Pancreas (tissue), 10 donors: ENCODE measurements around the gene CFAP77. TPM values are rescaled to one million over a fixed set of nuclear protein-coding genes. Genes with fewer than 3 reads are reported as not detected.

ENCODE experiments used
- ATAC-seq, 4 donors: fragments of 200-7000 bp; cut with Tn5 transposase; one replicate each; pipeline versions ENCODE4 v1.8.0 to v1.9.1; 2020; ENCODE audit warnings: mild to moderate bottlenecking in 4 of 4, moderate library complexity in 4 of 4
- DNase-seq, 6 donors: peaks; one replicate each; pipeline ENCODE4 v3.0.0-alpha.2; 2020
- FAIRE-seq: peaks from 2 replicates; lab custom pipeline; 2012; peaks lifted over from hg19 to GRCh38; lab: Jason Lieb, UNC
- H3K27ac ChIP-seq, 4 donors: fragments of 200-600 bp; sonication (generic); 1 replicate in 3 of 4; 2 replicates in 1 of 4; pipeline versions ENCODE4 v1.5.0 to v1.8.0; 2020
- H3K27me3 ChIP-seq, 4 donors: fragments of 200-600 bp; one replicate each; pipeline ENCODE4 v1.8.0; 2021
- H3K36me3 ChIP-seq, 3 donors: fragments of 200-600 bp; sonication (generic) in 1 of 3; one replicate each; pipeline versions ENCODE4 v1.5.0 to v1.8.0; 2020 to 2021
- H3K4me1 ChIP-seq, 3 donors: fragments of 200-600 bp; one replicate each; pipeline ENCODE4 v1.8.0; 2021
- H3K4me3 ChIP-seq, 4 donors: fragments of 200-600 bp; sonication (generic) in 2 of 4; one replicate each; pipeline versions ENCODE4 v1.5.0 to v1.8.0; 2020 to 2021
- H3K9me3 ChIP-seq, 4 donors: fragments of 200-600 bp; one replicate each; pipeline ENCODE4 v1.8.0; 2021
- WGBS, 2 donors: extraction: QIAGEN DNeasy Blood & Tissue Kit; methylation state at CpG; one replicate each; pipeline ENCODE4 v1.1.7; 2013; 5-methylcytosine and 5-hydroxymethylcytosine counted together
- intact Hi-C, 3 donors: fragments of 100-400 bp; cut with DNase I; formaldehyde crosslinking; loops; one replicate each; pipeline versions ENCODE4 v1.11.1 to v1.14.2; 2022
- polyA plus RNA-seq, 2 donors: library from polyadenylated mRNA; stranded (reverse); fragments of 200-250 nt; gene quantifications; one replicate each; pipeline ENCODE4 v1.2.3, GENCODE V29; 2013
- total RNA-seq, 6 donors: library from RNA; stranded (reverse); fragmentation: NEBNext Ultra II Directional in 4 of 6; extraction: Animal tissue kit (Norgen Biotek cat#: 25700) in 4 of 6; gene quantifications; one replicate each; pipeline versions ENCODE4 v1.2.1 to v1.2.4, GENCODE V29; 2021 to 2023
- TF ChIP-seq, protein P1 (sequence below), 4 donors: fragments of 200-600 bp; sonication (generic) in 3 of 4; IDR thresholded peaks; one replicate each; pipeline versions ENCODE4 v1.5.0 to v1.8.0; 2021; ENCODE audit warnings: antibody characterized with exemption in 4 of 4
- donor health status: healthy with polysubstance abuse.
- donor health status: DM: no; HTN: no; CAD: no; lungs with moderate emphysema.
- donor health status: DM: no; HTN: no; CAD: no.
- donor health status: control.
- donor health status: control.
- donor health status: Bipolar disorder and iron deficiency.
- donor health status: DM: yes; HTN: yes; CAD: no.
- donor health status: DM: no; HTN: no; CAD: no.
- donor health status: DM: no; HTN: no; CAD: no.
- donor health status: DM: yes; HTN: yes; CAD: no.

The CFAP77 gene
- total and polyA plus RNA-seq, 8 donors = not detected

- 4 to 6% methylated on average over 59 to 83 of the region's 83 CpGs for WGBS, 2 donors
- TF ChIP-seq, protein P1, sequence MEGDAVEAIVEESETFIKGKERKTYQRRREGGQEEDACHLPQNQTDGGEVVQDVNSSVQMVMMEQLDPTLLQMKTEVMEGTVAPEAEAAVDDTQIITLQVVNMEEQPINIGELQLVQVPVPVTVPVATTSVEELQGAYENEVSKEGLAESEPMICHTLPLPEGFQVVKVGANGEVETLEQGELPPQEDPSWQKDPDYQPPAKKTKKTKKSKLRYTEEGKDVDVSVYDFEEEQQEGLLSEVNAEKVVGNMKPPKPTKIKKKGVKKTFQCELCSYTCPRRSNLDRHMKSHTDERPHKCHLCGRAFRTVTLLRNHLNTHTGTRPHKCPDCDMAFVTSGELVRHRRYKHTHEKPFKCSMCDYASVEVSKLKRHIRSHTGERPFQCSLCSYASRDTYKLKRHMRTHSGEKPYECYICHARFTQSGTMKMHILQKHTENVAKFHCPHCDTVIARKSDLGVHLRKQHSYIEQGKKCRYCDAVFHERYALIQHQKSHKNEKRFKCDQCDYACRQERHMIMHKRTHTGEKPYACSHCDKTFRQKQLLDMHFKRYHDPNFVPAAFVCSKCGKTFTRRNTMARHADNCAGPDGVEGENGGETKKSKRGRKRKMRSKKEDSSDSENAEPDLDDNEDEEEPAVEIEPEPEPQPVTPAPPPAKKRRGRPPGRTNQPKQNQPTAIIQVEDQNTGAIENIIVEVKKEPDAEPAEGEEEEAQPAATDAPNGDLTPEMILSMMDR (IDR thresholded peaks at IDR 0.05) = no peak
- H3K27ac ChIP-seq = no peak overlapping the region
- peaks cover 0 to 3% (median 0%) of the 10 kb centered on the region in 3 donors for H3K36me3 ChIP-seq
- FAIRE-seq (no peak), DNase-seq (no peak), ATAC-seq (peak in 2 of 4 donors; percentile 11 to 27)
- H3K4me1 ChIP-seq = no peaks in the 10 kb centered on the region
- H3K4me3 ChIP-seq = no peak overlapping the region
- peaks cover 0 to 53% (median 23%) of the 10 kb centered on the region in 4 donors for H3K27me3 ChIP-seq
- intact Hi-C loops = no loop called here
- no peaks in the 10 kb centered on the region for H3K9me3 ChIP-seq
Measured at GRCh38 chr9:132589148-132590036, 179.4 kb downstream of the CFAP77 start.

GRCh38 chr9:132590037-132590317 is 180.0 kb downstream of the CFAP77 start:
- 4 to 6% methylated on average over 16 to 17 of the region's 17 CpGs for WGBS, 2 donors

DNA sequence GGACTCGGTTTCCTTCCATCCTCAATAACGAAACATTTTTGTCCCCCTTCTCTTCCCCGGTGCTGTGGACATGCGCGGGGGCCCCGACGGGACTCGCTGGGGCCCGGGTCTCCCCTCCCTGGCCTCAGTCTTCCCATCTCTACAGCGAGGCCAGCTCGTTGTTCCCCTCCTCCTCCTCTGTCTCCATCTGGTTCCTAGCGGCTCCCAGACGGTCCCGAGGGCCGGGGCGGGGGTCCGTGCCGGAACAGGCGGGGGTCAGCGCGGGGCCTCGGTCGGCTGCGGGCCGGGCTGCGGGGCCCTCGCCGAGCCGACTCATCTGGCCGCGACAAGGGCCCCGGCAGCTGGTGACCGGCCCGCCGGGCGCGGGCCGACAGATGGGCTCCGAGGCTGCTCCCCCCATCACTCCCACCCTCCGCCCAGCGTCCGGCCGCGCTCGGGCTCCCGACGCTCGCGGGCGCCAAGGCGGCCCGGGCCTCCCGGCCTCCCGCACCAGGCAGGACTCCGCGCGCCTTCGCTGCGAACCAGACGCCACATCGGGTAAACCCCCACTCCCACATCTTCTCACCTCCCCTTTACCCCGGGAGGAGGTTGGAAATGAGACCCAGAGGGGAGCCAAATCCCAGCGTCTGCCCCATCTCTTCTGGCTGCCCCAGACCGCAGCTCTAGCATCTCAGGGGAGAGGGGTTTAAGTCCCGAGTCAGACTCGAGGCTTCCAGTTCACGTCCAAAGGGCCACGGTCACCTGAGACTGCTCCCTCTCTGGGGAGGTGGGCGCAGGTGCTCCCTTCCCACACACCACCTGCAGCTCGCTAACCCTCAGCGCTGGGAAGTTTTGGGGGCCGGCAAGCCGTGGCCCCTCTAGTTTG is 180.5 kb downstream of the CFAP77 start:
- no peak for FAIRE-seq
- no peak overlapping the region for H3K4me3 ChIP-seq
- no peak overlapping the region for H3K27ac ChIP-seq
- ATAC-seq = peak in 1 of 4 donors; percentile 17
- H3K9me3 ChIP-seq = no peaks in the 10 kb centered on the region
- H3K4me1 ChIP-seq = no peaks in the 10 kb centered on the region
- peaks cover 0 to 8% (median 0%) of the 10 kb centered on the region in 3 donors for H3K36me3 ChIP-seq
- DNase-seq = no peak
- 3 to 4% methylated on average over 38 to 73 of the region's 73 CpGs for WGBS, 2 donors
- TF ChIP-seq, protein P1 (IDR thresholded peaks at IDR 0.05) = no peak
- H3K27me3 ChIP-seq = peaks cover 0 to 41% (median 16%) of the 10 kb centered on the region in 4 donors
- intact Hi-C loops = no loop called here

More at GRCh38 chr9:132590037-132590317, 180.0 kb downstream of the CFAP77 start:
- H3K27me3 ChIP-seq = peaks cover 0 to 47% (median 21%) of the 10 kb centered on the region in 4 donors
- no peak overlapping the region for H3K4me3 ChIP-seq
- DNase-seq (no peak), FAIRE-seq (no peak), ATAC-seq (no peak)
- peaks cover 0 to 8% (median 0%) of the 10 kb centered on the region in 3 donors for H3K36me3 ChIP-seq
- TF ChIP-seq, protein P1 (IDR thresholded peaks at IDR 0.05) = no peak
- no peaks in the 10 kb centered on the region for H3K9me3 ChIP-seq
- intact Hi-C loops = no loop called here
- no peak overlapping the region for H3K27ac ChIP-seq
- H3K4me1 ChIP-seq = no peaks in the 10 kb centered on the region

- Histone ChIP-seq H3K36me3 (peaks cover 0 to 12% (median 0%) of the 10 kb centered on the region in 3 donors), H3K4me3 (no peak overlapping the region), H3K9me3 (no peaks in the 10 kb centered on the region), H3K27me3 (peaks cover 0 to 34% (median 13%) of the 10 kb centered on the region in 4 donors), H3K4me1 (no peaks in the 10 kb centered on the region), H3K27ac (no peak overlapping the region)
- ATAC-seq (no peak), DNase-seq (no peak), FAIRE-seq (no peak)
- WGBS, 2 donors = 26 to 37% methylated on average over 6 of the region's 6 CpGs
- TF ChIP-seq, protein P1 (IDR thresholded peaks at IDR 0.05) = no peak
- intact Hi-C loops = no loop called here
Measured at GRCh38 chr9:132591244-132591643, 181.2 kb downstream of the CFAP77 start.
